BJ (cell line): ENCODE results near the gene LRCH3. TPM values are rescaled to one million over a fixed set of nuclear protein-coding genes. Genes with fewer than 3 reads are reported as not detected.

Experiments used
- CTCF ChIA-PET: fragments of 350-600 bp; formaldehyde crosslinking; extraction: SDS; loops from one replicate; lab custom pipeline; 2021; ENCODE audit warnings: antibody characterized with exemption, inconsistent platforms; lab: Yijun Ruan, JAX
- POLR2A ChIA-PET: fragments of 300-600 bp; sonication (Branson Sonifier 250); formaldehyde crosslinking; extraction: SDS; loops from one replicate; lab custom pipeline; 2021; ENCODE audit warnings: antibody characterized with exemption; lab: Charles Lee
- DNase-seq: peaks from one replicate; pipeline ENCODE4 v3.0.0-alpha.2; 2011; ENCODE audit warnings: low read depth
- H3K27me3 ChIP-seq: 2 replicates; pipeline ENCODE4 v1.6.0; 2011; ENCODE audit warnings: low read length; ENCODE audit not compliant: control insufficient read depth, insufficient read depth
- H3K36me3 ChIP-seq: 2 replicates; pipeline ENCODE4 v1.5.1; 2011; ENCODE audit warnings: low read length; ENCODE audit not compliant: control insufficient read depth, insufficient read depth
- H3K4me3 ChIP-seq: 2 replicates; pipeline ENCODE4 v1.5.1; 2011; ENCODE audit warnings: low read depth, mild to moderate bottlenecking, control low read depth, low read length
- CTCF ChIP-seq: IDR thresholded peaks from 2 replicates; pipeline ENCODE4 v1.5.1; 2011; ENCODE audit warnings: low read depth, mild to moderate bottlenecking, control low read depth, inconsistent platforms, low read length, moderate library complexity; ENCODE audit not compliant: insufficient read depth
- polyA plus RNA-seq: library from polyadenylated mRNA; depleted of rRNA; stranded (reverse); fragments of >200 nt; gene quantifications from 2 replicates; pipeline ENCODE4 v1.2.3, GENCODE V29; 2011

Gene LRCH3
- polyA plus RNA-seq, 1 experiment, result 155 TPM

- CTCF ChIA-PET, result interaction anchor here (1.1 kb wide), 1 partner anchor 15 kb away, joined by 3 read pairs; no protein-coding TSS in a partner anchor
- Histone ChIP-seq H3K27me3 (no peaks in the 10 kb centered on the region), H3K36me3 (peaks cover 4% of the 10 kb centered on the region; the same call in 1 of the 2 replicates), H3K4me3 (no peak overlapping the region)
- TF ChIP-seq CTCF, result no peak
- no peak for DNase-seq
- POLR2A ChIA-PET, result no interaction called here
Observed at GRCh38 chr3:197858133-197858532, 67.1 kb downstream of the LRCH3 start.

- no peak for TF ChIP-seq CTCF
- POLR2A ChIA-PET, result no interaction called here
Observed at GRCh38 chr3:197858598-197858997, 67.5 kb downstream of the LRCH3 start.

GRCh38 chr3:197866035-197866434 is 75.0 kb downstream of the LRCH3 start:
- ChIA-PET CTCF (no interaction called here), POLR2A (no interaction called here)
- DNase-seq, result no peak
- TF ChIP-seq CTCF, result no peak
- Histone ChIP-seq H3K4me3 (no peak overlapping the region), H3K36me3 (peaks cover 7% of the 10 kb centered on the region; the same call in 1 of the 2 replicates), H3K27me3 (no peaks in the 10 kb centered on the region)

More at GRCh38 chr3:197858598-197858997, 67.5 kb downstream of the LRCH3 start:
- no peak overlapping the region for H3K4me3 ChIP-seq
- H3K36me3 ChIP-seq, result 0 out of 2 replicates have a peak, but pooled peaks cover 4% of the 10 kb centered on the region
- H3K27me3 ChIP-seq, result no peaks in the 10 kb centered on the region
- DNase-seq, result no peak
- CTCF ChIA-PET, result no interaction called here

GRCh38 chr3:197873329-197873728 is 82.3 kb downstream of the LRCH3 start:
- no peak overlapping the region for H3K4me3 ChIP-seq
- DNase-seq, result no peak
- no peak for TF ChIP-seq CTCF
- peaks cover 11% of the 10 kb centered on the region for H3K36me3 ChIP-seq
- ChIA-PET CTCF (interaction anchor here (0.6 to 1.4 kb wide), 2 partner anchors 10 to 16 kb away, joined by 3 read pairs; no protein-coding TSS in a partner anchor), POLR2A (no interaction called here)
- H3K27me3 ChIP-seq, result no peaks in the 10 kb centered on the region

- H3K4me3 ChIP-seq, result no peak overlapping the region
- H3K36me3 ChIP-seq, result peaks cover 11% of the 10 kb centered on the region
- DNase-seq, result no peak
- ChIA-PET POLR2A (no interaction called here), CTCF (interaction anchor here (0.6 kb wide), 1 partner anchor 257 kb away, joined by 3 read pairs; no protein-coding TSS in a partner anchor)
- no peak for TF ChIP-seq CTCF
- H3K27me3 ChIP-seq, result no peaks in the 10 kb centered on the region
Observed at GRCh38 chr3:197874064-197874463, 83.0 kb downstream of the LRCH3 start.
